ENCODE measurements around the gene PLCL1.

Gene PLCL1

GRCh38 chr2:197913084-197913483, 108.7 kb downstream of the PLCL1 start:
- no peak for DNase-seq (ENCODE audit: extremely low spot score)
- POLR2A ChIA-PET, result no interaction called here
- TF ChIP-seq HDGF (IDR thresholded peaks at IDR 0.05; ENCODE audit: borderline replicate concordance), result no peak
- no peak for TF ChIP-seq FOXM1 (IDR thresholded peaks at IDR 0.05; ENCODE audit: borderline replicate concordance)
- no peak for TF ChIP-seq BHLHE40 (IDR thresholded peaks at IDR 0.05; ENCODE audit: borderline replicate concordance)
- TF ChIP-seq NFRKB (IDR thresholded peaks at IDR 0.05), result no peak
- no peak for TF ChIP-seq FOXA1 (IDR thresholded peaks at IDR 0.05)
- no peak for TF ChIP-seq SP1 (IDR thresholded peaks at IDR 0.05)
- TF ChIP-seq CTBP1 (IDR thresholded peaks at IDR 0.05; ENCODE audit: borderline replicate concordance), result no peak
- TF ChIP-seq TARDBP (IDR thresholded peaks at IDR 0.05), result no peak
- no peak for TF ChIP-seq FOXK2 (IDR thresholded peaks at IDR 0.05)
- no peak for TF ChIP-seq PKNOX1 (IDR thresholded peaks at IDR 0.05)
- no peak for TF ChIP-seq ZNF384 (IDR thresholded peaks at IDR 0.05)
- TF ChIP-seq L3MBTL2 (conservative IDR thresholded peaks at IDR 0.05), result no peak
- TF ChIP-seq ELF4 (IDR thresholded peaks at IDR 0.05), result no peak
- CTCF ChIA-PET, result no interaction called here

GRCh38 chr2:197914778-197915177, 110.4 kb downstream of the PLCL1 start:
- ChIA-PET CTCF (no interaction called here), POLR2A (no interaction called here)
- no peak for DNase-seq (ENCODE audit: extremely low spot score)
- no peak for TF ChIP-seq BHLHE40 (IDR thresholded peaks at IDR 0.05; ENCODE audit: borderline replicate concordance)
- TF ChIP-seq FOXA1 (IDR thresholded peaks at IDR 0.05), result no peak
- no peak for TF ChIP-seq SP1 (IDR thresholded peaks at IDR 0.05)
- no peak for TF ChIP-seq FOXM1 (IDR thresholded peaks at IDR 0.05; ENCODE audit: borderline replicate concordance)
- no peak for TF ChIP-seq L3MBTL2 (conservative IDR thresholded peaks at IDR 0.05)
- no peak for TF ChIP-seq FOXK2 (IDR thresholded peaks at IDR 0.05)
- TF ChIP-seq PKNOX1 (IDR thresholded peaks at IDR 0.05), result no peak
- no peak for TF ChIP-seq TARDBP (IDR thresholded peaks at IDR 0.05)
- TF ChIP-seq ZNF384 (IDR thresholded peaks at IDR 0.05), result no peak
- TF ChIP-seq SUZ12 (IDR thresholded peaks at IDR 0.05), result no peak
- no peak for TF ChIP-seq ELF4 (IDR thresholded peaks at IDR 0.05)
- TF ChIP-seq NFRKB (IDR thresholded peaks at IDR 0.05), result no peak
- TF ChIP-seq CTBP1 (IDR thresholded peaks at IDR 0.05; ENCODE audit: borderline replicate concordance), result no peak
- no peak for TF ChIP-seq ARNT (IDR thresholded peaks at IDR 0.05)
- TF ChIP-seq HDGF (IDR thresholded peaks at IDR 0.05; ENCODE audit: borderline replicate concordance), result no peak
- no peak for TF ChIP-seq LEF1 (IDR thresholded peaks at IDR 0.05; ENCODE audit: borderline replicate concordance)

- DNase-seq (ENCODE audit: extremely low spot score), result no peak
- POLR2A ChIA-PET, result no interaction called here
- CTCF ChIA-PET, result interaction anchor here (0.6 kb wide), 1 partner anchor 15 kb away, joined by 4 read pairs; no protein-coding TSS in a partner anchor
- TF ChIP-seq BHLHE40 (IDR thresholded peaks at IDR 0.05; ENCODE audit: borderline replicate concordance) (no peak), NFRKB (IDR thresholded peaks at IDR 0.05) (no peak), PKNOX1 (IDR thresholded peaks at IDR 0.05) (no peak), ZNF384 (IDR thresholded peaks at IDR 0.05) (no peak), FOXK2 (IDR thresholded peaks at IDR 0.05) (no peak), HDGF (IDR thresholded peaks at IDR 0.05; ENCODE audit: borderline replicate concordance) (no peak), LEF1 (IDR thresholded peaks at IDR 0.05; ENCODE audit: borderline replicate concordance) (no peak), ELF4 (IDR thresholded peaks at IDR 0.05) (no peak), FOXM1 (IDR thresholded peaks at IDR 0.05; ENCODE audit: borderline replicate concordance) (no peak), SUZ12 (IDR thresholded peaks at IDR 0.05) (no peak), L3MBTL2 (conservative IDR thresholded peaks at IDR 0.05) (no peak), SP1 (IDR thresholded peaks at IDR 0.05) (no peak)
Observed at GRCh38 chr2:197915548-197916265, 111.3 kb downstream of the PLCL1 start.

GRCh38 chr2:197919487-197919886, 115.1 kb downstream of the PLCL1 start:
- no peak for DNase-seq (ENCODE audit: extremely low spot score)
- no peak for TF ChIP-seq ZNF384 (IDR thresholded peaks at IDR 0.05)
- no peak for TF ChIP-seq SP1 (IDR thresholded peaks at IDR 0.05)
- TF ChIP-seq TARDBP (IDR thresholded peaks at IDR 0.05), result no peak
- no peak for TF ChIP-seq ELF4 (IDR thresholded peaks at IDR 0.05)
- no peak for TF ChIP-seq HDGF (IDR thresholded peaks at IDR 0.05; ENCODE audit: borderline replicate concordance)
- no peak for TF ChIP-seq SUZ12 (IDR thresholded peaks at IDR 0.05)
- no peak for TF ChIP-seq BHLHE40 (IDR thresholded peaks at IDR 0.05; ENCODE audit: borderline replicate concordance)
- TF ChIP-seq ARNT (IDR thresholded peaks at IDR 0.05), result no peak
- no peak for TF ChIP-seq CTBP1 (IDR thresholded peaks at IDR 0.05; ENCODE audit: borderline replicate concordance)
- TF ChIP-seq FOXA1 (IDR thresholded peaks at IDR 0.05), result no peak
- no peak for TF ChIP-seq NFRKB (IDR thresholded peaks at IDR 0.05)
- no peak for TF ChIP-seq L3MBTL2 (conservative IDR thresholded peaks at IDR 0.05)
- no peak for TF ChIP-seq FOXM1 (IDR thresholded peaks at IDR 0.05; ENCODE audit: borderline replicate concordance)
- no peak for TF ChIP-seq LEF1 (IDR thresholded peaks at IDR 0.05; ENCODE audit: borderline replicate concordance)
- no peak for TF ChIP-seq FOXK2 (IDR thresholded peaks at IDR 0.05)
- TF ChIP-seq PKNOX1 (IDR thresholded peaks at IDR 0.05), result no peak
- CTCF ChIA-PET, result no interaction called here
- POLR2A ChIA-PET, result no interaction called here

GRCh38 chr2:197920088-197920487, 115.7 kb downstream of the PLCL1 start:
- no peak for DNase-seq (ENCODE audit: extremely low spot score)
- POLR2A ChIA-PET, result no interaction called here
- CTCF ChIA-PET, result no interaction called here
- TF ChIP-seq TARDBP (IDR thresholded peaks at IDR 0.05) (no peak), HDGF (IDR thresholded peaks at IDR 0.05; ENCODE audit: borderline replicate concordance) (no peak), ELF4 (IDR thresholded peaks at IDR 0.05) (no peak), SP1 (IDR thresholded peaks at IDR 0.05) (no peak), ZNF384 (IDR thresholded peaks at IDR 0.05) (no peak), FOXK2 (IDR thresholded peaks at IDR 0.05) (no peak), SUZ12 (IDR thresholded peaks at IDR 0.05) (no peak), FOXA1 (IDR thresholded peaks at IDR 0.05) (no peak), LEF1 (IDR thresholded peaks at IDR 0.05; ENCODE audit: borderline replicate concordance) (no peak)
